CD4-positive, alpha-beta T cell treated with Interferon alpha-2 for 1 hour (primary cell): Measurements from ENCODE around the gene TUBA3D.
"Not testable (repeated sequence)": the region's sequence is repeated elsewhere in the genome, so short reads cannot be mapped to it uniquely, and the experiment has no call there.

Experiments
- DNase-seq, 2 donors: peaks; one replicate each; pipeline ENCODE4 v3.0.0-alpha.2; 2020 to 2022

The TUBA3D gene

GRCh38 chr2:131475831-131476230 lies at the start of gene TUBA3D:
TUBA3D (plus strand) TSS chr2:131476119; CDS start chr2:131476200, 81 bp downstream.
- no peak for DNase-seq

DNA sequence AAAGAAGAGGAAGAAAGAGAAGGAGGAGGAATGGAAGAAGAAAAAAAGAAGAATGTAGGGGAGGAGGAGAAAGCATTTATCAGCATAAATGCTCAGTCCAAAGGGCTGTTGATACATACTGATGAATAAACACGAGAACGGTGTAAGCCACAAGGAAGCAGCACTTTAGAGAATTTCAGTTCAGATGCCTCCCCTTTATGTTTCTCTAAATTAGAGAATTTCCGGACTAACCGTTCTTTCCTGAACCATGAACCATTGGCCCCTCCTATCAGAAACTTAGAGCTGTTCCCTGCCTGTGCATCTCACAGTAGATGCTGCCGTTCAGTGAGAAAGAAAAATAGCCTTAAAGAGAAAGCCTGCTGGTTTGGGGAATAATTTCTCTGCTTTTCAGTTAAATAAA lies 49.2 kb upstream of the TUBA3D start:
- no peak for DNase-seq

DNA sequence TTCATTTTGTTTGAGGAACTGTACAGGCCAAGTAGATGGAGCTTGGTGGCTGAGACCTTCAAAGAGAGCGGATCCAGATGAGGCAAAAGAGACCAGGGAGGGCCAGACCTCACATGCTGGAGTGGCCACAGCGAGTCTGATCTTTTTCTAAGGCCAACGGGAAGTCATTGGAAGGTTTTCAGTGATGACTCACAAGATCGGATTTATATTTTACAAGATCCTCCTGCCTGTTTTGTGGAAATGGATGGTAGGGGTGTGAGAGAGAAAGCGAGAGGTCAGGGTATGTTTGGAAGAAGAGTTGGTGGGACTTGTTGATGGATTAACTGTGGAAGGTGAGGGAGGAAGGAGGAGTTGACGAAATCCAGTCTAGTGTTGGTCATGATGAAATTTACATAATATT lies 44.6 kb upstream of the TUBA3D start:
- no peak for DNase-seq

GRCh38 chr2:131440742-131441468 lies 35.0 kb upstream of the TUBA3D start:
- not testable (repeated sequence) for DNase-seq

GRCh38 chr2:131444736-131445514 lies 31.0 kb upstream of the TUBA3D start:
- not testable (repeated sequence) for DNase-seq

GRCh38 chr2:131445515-131445797 lies 30.5 kb upstream of the TUBA3D start:
- not testable (repeated sequence) for DNase-seq

- DNase-seq: no peak
Measured at GRCh38 chr2:131445896-131446295, 30.0 kb upstream of the TUBA3D start.

DNA sequence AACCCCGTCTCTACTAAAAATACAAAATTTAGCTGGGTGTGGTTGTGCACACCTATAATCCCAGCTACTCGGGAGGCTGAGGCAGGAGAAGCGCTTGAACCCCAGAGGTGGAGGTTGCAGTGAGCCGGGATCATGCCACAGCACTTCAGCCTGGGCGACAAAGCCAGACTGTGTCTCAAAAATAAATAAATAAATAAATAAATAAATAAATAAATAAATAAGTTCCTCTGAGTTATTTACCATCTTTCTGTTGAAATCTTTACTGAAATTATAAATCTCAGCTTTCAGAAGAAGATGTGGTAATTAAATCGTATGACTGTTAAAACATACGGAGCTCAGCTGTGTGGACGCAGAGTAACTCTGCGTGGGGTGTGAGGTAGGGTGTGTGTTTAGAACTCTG lies 27.9 kb upstream of the TUBA3D start:
- DNase-seq: not testable (repeated sequence)

DNA sequence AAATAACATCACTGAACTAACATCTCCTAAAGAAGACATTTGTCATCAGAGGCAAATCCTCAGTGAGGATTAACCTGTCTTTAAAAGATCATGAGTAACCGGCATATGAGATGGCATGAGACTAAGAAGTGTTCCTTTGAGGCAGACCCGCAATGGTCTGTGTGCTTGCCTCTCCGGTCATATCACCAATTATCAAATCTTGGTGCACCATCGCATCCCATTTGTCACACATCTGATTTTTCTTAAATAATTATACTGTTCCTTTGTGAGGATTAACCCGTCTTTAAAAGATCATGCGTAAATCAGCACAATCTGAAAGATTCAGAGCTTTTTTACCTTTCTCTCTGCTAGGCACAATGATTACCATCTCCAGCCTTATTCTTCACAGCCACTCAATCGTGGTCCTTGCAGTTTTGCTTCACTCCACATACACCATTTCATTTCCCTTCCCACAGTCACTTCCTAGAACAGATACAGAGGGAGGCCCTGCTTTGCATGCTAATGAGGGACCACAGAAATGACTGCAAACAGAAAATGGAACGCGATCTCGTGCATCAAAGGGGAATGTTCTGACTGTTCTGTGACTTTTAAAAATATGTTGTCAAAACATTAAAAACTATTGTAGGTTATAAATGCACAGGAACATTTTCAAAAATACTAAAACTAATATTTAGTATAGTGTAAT lies 24.5 kb upstream of the TUBA3D start:
- not testable (repeated sequence) for DNase-seq

DNA sequence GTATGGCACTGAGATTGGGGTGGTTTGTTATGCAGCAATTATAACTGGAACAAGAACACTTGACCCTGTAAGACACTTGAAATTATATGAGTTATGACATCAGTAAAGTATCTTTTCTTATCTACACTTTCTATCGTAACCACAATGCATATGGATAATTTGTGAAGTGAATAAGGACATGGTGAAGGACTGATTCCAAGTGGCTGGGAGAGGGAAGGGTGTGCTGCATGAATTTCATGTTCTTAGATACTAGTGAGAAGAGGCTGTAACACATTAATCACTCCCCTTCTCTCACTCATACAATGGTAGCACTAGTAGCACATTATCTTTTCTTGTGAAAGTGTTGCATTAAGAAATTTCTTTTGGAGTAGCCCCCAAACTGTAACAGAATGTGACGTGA lies 21.0 kb upstream of the TUBA3D start:
- DNase-seq: not testable (repeated sequence)

DNA sequence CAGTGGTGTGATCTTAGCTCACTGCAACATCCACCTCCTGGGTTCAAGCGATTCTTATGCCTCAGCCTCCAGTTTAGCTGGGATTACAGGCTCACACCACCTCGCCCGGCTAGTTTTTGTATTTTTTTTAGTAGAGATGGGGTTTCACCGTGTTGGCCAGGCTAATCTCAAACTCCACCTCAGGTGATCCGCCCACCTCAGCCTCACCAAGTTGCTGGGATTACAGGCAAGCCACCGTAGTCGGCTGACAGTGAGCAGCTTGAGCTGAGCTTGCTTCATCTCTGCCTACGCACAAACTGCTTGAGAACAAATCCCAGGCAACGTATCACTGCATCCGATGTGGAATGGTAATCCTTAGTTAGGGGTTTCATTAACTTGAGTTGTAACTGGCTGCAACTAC lies 8.2 kb upstream of the TUBA3D start:
- DNase-seq: not testable (repeated sequence)

DNA sequence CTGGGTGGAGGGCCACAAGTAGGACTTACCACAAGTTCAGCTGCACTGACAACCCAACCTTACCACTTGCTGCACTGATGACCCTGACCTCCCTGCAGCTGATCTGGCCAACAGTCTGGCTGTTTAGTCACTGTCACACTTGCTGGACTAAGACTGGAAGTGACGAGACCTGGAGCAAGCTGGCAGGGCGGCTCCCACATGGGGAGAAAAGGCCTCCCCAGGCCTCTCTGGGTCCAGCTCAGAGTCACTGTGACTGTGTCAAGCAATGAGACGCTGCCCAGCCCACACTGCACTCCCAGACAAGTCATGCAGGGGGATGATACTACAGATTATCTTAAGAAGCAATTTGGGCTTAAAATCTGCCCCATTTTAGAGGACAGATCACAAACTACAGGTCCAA lies 5.0 kb upstream of the TUBA3D start:
- not testable (repeated sequence) for DNase-seq

- not testable (repeated sequence) for DNase-seq
Measured at GRCh38 chr2:131471624-131472023, 4.3 kb upstream of the TUBA3D start.

DNA sequence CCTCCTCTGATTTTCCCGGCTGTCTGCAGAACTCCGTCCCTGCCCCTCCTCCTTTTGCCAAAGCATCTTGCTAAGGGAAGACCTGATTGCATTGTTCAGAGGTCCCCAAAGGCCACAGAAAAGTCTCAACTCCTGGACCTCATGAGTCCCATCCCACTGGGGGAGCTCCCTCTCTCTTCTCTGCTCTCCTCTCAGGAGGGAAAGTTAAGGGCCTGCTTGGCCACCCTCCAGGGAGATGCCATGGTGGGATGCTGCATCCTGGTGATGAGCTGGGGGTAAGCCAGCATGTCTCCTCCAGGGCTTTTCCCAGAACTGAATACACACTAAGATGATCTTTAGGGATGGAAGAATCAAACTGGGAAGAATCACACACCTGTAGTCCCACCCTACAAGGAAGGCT lies 2.7 kb upstream of the TUBA3D start:
- not testable (repeated sequence) for DNase-seq

- DNase-seq: not testable (repeated sequence)
Measured at GRCh38 chr2:131476363-131476762, 444 bp downstream of the TUBA3D start.

- not testable (repeated sequence) for DNase-seq
Measured at GRCh38 chr2:131477227-131477626, 1.3 kb downstream of the TUBA3D start.

DNA sequence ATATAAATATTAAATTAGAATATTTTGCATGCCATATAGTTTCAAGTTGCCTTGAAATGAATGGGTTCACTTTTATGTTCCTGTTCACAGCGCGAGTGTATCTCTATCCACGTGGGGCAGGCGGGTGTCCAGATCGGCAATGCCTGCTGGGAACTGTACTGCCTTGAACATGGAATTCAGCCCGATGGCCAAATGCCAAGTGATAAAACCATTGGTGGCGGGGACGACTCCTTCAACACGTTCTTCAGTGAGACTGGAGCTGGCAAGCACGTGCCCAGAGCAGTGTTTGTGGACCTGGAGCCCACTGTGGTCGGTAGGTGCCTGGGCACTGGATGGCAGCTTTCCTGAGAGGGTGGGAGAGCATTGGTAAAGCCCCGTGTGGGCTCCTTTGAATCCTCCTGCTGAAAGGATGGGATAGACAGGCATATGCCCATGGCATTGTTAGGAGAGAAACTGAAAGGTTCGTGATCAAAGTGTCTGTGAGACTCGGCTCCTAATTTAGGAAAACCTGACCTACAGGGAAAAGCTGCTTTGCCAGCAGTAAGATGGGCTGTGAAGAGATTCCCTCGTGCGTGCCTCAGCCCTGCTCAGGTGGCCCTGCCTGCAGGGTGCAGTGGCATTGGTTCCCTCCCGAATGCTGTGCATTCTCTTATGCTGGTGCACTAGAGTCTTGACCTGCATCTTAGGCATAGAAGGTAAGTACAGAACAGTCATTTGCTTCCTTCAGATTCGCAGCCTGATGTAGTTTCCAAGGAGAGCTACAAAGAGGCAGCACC lies 2.3 kb downstream of the TUBA3D start:
- not testable (repeated sequence) for DNase-seq

DNA sequence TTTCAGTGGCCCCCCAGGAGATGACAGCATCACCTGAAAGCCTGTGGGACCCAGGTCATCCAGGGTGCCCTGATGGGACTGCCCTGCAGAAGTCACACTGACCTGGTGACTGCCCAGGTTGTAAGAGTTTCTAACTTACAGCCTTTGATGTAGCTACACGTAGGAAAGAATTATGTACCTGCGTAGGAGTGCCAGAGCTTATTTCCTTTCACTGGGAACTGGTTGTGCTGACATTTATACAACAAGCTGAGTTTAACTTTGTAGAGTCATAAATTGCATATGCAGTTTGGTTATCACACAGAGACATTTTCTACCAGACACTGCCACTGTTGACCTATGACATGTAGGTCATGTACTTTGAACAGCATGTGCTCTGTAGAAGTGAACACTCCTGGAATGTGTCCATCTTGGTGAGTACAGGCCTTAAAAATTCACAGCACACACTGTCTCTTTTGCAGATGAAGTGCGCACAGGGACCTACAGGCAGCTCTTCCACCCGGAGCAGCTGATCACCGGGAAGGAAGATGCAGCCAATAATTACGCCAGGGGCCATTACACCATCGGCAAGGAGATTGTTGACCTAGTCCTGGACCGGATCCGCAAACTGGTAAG lies 3.0 kb downstream of the TUBA3D start:
- not testable (repeated sequence) for DNase-seq

DNA sequence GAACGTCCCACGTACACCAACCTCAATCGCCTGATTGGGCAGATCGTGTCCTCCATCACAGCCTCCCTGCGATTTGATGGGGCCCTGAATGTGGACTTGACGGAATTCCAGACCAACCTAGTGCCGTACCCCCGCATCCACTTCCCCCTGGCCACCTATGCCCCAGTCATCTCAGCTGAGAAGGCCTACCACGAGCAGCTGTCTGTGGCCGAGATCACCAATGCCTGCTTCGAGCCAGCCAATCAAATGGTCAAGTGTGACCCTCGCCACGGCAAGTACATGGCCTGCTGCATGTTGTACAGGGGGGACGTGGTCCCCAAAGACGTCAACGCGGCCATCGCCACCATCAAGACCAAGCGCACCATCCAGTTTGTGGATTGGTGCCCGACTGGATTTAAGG lies 4.4 kb downstream of the TUBA3D start:
- not testable (repeated sequence) for DNase-seq

GRCh38 chr2:131482506-131483155 lies 6.7 kb downstream of the TUBA3D start:
- not testable (repeated sequence) for DNase-seq

- not testable (repeated sequence) for DNase-seq
Measured at GRCh38 chr2:131483981-131484820, 8.3 kb downstream of the TUBA3D start.
